Panc1 (cell line): ENCODE measurements around the gene SH3D19. TPM values are rescaled to one million over a fixed set of nuclear protein-coding genes. Genes with fewer than 3 reads are reported as not detected.

Experiments used
- ATAC-seq: fragments of 200-7000 bp; cut with Tn5 transposase; 2 replicates; pipeline ENCODE4 v1.9.1; 2020; ENCODE audit warnings: mild to moderate bottlenecking, moderate library complexity
- BruUV-seq: library from RNA; stranded (reverse); fragments of 400-500 nt; replicated peaks from 2 replicates; lab custom pipeline; 2021; lab: Mats Ljungman, UMichigan
- CTCF ChIA-PET: fragments of 300-600 bp; sonication (Branson Sonifier 250); formaldehyde crosslinking; loops from one replicate; lab custom pipeline; 2022; ENCODE audit warnings: antibody characterized with exemption; lab: Charles Lee
- POLR2A ChIA-PET: fragments of 300-600 bp; sonication (Branson Sonifier 250); formaldehyde crosslinking; loops from one replicate; lab custom pipeline; 2022; ENCODE audit warnings: antibody characterized with exemption; lab: Charles Lee
- DNase-seq: peaks from one replicate; pipeline ENCODE4 v3.0.0-alpha.2; 2010; ENCODE audit warnings: low read depth, low spot score
- H3K27ac ChIP-seq: 2 replicates; pipeline ENCODE4 v1.5.1; 2011; ENCODE audit warnings: mild to moderate bottlenecking, low read length, inconsistent platforms
- H3K27me3 ChIP-seq: fragments of 200-500 bp; sonication (Bioruptor generic); 2 replicates; pipeline ENCODE4 v1.6.0; 2014; ENCODE audit warnings: low read length, inconsistent platforms; ENCODE audit not compliant: control insufficient read depth, insufficient read depth
- H3K36me3 ChIP-seq: fragments of 200-500 bp; sonication (Bioruptor generic); 2 replicates; pipeline ENCODE4 v1.5.1; 2014; ENCODE audit warnings: inconsistent platforms, mild to moderate bottlenecking, low read length, moderate library complexity; ENCODE audit not compliant: control insufficient read depth, insufficient read depth
- H3K4me1 ChIP-seq: 2 replicates; pipeline ENCODE4 v1.5.1; 2011; ENCODE audit warnings: inconsistent platforms, mild to moderate bottlenecking, low read length, moderate library complexity; ENCODE audit not compliant: control insufficient read depth, insufficient read depth
- H3K4me3 ChIP-seq, 2 experiments: 2 replicates each; pipeline ENCODE4 v1.5.1; 2011 to 2012; ENCODE audit warnings: low read depth in 2 of 2, low read length in 2 of 2, mild to moderate bottlenecking in 2 of 2, inconsistent platforms in 1 of 2, moderate library complexity in 1 of 2
- H3K9me3 ChIP-seq: fragments of 200-500 bp; sonication (Bioruptor generic); 2 replicates; pipeline ENCODE4 v1.5.1; 2014; ENCODE audit warnings: low read depth, mild to moderate bottlenecking, inconsistent platforms, low read length, moderate library complexity; ENCODE audit not compliant: control insufficient read depth, insufficient read depth
- CTCF ChIP-seq: fragments of 450-650 bp; IDR thresholded peaks from 2 replicates; pipeline ENCODE4 v1.5.1; 2017; ENCODE audit warnings: mild to moderate bottlenecking
- POLR2AphosphoS5 ChIP-seq: IDR thresholded peaks from 2 replicates; pipeline ENCODE4 v1.6.1; 2012; ENCODE audit warnings: mild to moderate bottlenecking, low read depth, low read length, moderate library complexity
- SIN3A ChIP-seq: IDR thresholded peaks from 2 replicates; pipeline ENCODE4 v1.6.1; 2012; ENCODE audit warnings: low read depth, mild to moderate bottlenecking, low read length, moderate library complexity, borderline replicate concordance; ENCODE audit not compliant: insufficient read depth
- TCF7L2 ChIP-seq: IDR thresholded peaks from 2 replicates; pipeline ENCODE4 v1.6.1; 2011; ENCODE audit warnings: mild to moderate bottlenecking, low read depth, low read length, inconsistent platforms
- in situ Hi-C: cut with HindIII; loops from 2 replicates; pipeline ENCODE4 v1.10.0; 2016; ENCODE audit warnings: low sequenced_read_pairs, low pct_unique_long_range_greater_than_20kb
- intact Hi-C: fragments of 100-400 bp; cut with micrococcal nuclease; formaldehyde crosslinking; loops from one replicate; pipeline ENCODE4 v1.10.0; 2022; ENCODE audit not compliant: unreplicated experiment
- total RNA-seq: library from RNA; stranded (reverse); gene quantifications from one replicate; pipeline ENCODE4 v1.2.1, GENCODE V29; 2021; ENCODE audit not compliant: unreplicated experiment
- TF ChIP-seq, protein P1 (sequence below), 2 experiments: IDR thresholded peaks; 2 replicates each; pipeline ENCODE4 v1.6.1; 2011 to 2012; ENCODE audit warnings: low read depth in 2 of 2, control low read depth in 1 of 2, low read length in 1 of 2, mild to moderate bottlenecking in 1 of 2, moderate library complexity in 1 of 2; ENCODE audit not compliant: insufficient read depth in 1 of 2

Gene SH3D19
- total RNA-seq, 1 experiment from 2014 or later: 19.8 TPM

DNA sequence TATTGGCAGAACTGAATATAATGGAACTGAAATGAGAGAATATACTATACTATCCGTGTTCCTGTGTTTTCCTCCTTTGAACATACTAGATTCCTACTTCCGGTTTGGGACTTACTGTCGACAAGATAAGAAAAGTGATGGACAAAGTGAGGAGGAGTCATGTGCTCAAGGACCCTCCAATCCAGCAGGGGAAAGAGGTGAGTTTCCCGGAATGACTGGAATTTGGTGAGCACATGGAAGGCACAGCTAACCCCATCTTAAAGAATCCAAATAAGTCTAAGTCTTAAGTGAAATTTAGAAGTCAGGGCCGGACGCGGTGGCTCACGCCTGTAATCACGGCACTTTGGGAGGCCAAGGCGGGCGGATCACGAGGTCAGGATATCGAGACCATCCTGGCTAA, 36.6 kb upstream of the SH3D19 start:
- DNase-seq (no peak), ATAC-seq (no peak)
- Histone ChIP-seq H3K4me3 (no peak overlapping the region), H3K27ac (no peak overlapping the region), H3K27me3 (no peaks in the 10 kb centered on the region), H3K4me1 (no peaks in the 10 kb centered on the region), H3K36me3 (no peaks in the 10 kb centered on the region), H3K9me3 (no peaks in the 10 kb centered on the region)
- intact Hi-C loops (loop anchor here (2.0 to 5.0 kb wide), 2 partner anchors 79 to 245 kb away; no protein-coding TSS in a partner anchor), in situ Hi-C loops (no loop called here)
- no peak for TF ChIP-seq CTCF
- POLR2A ChIA-PET: no interaction called here
- CTCF ChIA-PET: interaction anchor here (1.2 kb wide), 1 partner anchor 240 kb away, joined by 3 read pairs; no protein-coding TSS in a partner anchor
- no TSS peak for BruUV-seq

- Histone ChIP-seq H3K27me3 (no peaks in the 10 kb centered on the region), H3K4me1 (no peaks in the 10 kb centered on the region), H3K4me3 (no peak overlapping the region), H3K9me3 (no peaks in the 10 kb centered on the region), H3K36me3 (no peaks in the 10 kb centered on the region), H3K27ac (no peak overlapping the region)
- DNase-seq (no peak), ATAC-seq (no peak)
- ChIA-PET CTCF (no interaction called here), POLR2A (no interaction called here)
- BruUV-seq: no TSS peak
- TF ChIP-seq SIN3A (no peak), TCF7L2 (no peak), CTCF (no peak), POLR2AphosphoS5 (no peak)
- TF ChIP-seq, protein P1, sequence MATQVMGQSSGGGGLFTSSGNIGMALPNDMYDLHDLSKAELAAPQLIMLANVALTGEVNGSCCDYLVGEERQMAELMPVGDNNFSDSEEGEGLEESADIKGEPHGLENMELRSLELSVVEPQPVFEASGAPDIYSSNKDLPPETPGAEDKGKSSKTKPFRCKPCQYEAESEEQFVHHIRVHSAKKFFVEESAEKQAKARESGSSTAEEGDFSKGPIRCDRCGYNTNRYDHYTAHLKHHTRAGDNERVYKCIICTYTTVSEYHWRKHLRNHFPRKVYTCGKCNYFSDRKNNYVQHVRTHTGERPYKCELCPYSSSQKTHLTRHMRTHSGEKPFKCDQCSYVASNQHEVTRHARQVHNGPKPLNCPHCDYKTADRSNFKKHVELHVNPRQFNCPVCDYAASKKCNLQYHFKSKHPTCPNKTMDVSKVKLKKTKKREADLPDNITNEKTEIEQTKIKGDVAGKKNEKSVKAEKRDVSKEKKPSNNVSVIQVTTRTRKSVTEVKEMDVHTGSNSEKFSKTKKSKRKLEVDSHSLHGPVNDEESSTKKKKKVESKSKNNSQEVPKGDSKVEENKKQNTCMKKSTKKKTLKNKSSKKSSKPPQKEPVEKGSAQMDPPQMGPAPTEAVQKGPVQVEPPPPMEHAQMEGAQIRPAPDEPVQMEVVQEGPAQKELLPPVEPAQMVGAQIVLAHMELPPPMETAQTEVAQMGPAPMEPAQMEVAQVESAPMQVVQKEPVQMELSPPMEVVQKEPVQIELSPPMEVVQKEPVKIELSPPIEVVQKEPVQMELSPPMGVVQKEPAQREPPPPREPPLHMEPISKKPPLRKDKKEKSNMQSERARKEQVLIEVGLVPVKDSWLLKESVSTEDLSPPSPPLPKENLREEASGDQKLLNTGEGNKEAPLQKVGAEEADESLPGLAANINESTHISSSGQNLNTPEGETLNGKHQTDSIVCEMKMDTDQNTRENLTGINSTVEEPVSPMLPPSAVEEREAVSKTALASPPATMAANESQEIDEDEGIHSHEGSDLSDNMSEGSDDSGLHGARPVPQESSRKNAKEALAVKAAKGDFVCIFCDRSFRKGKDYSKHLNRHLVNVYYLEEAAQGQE (IDR thresholded peaks at IDR 0.05; ENCODE audit: insufficient read depth in 1 of 2, low read depth in 2 of 2, low read length in 1 of 2): no peak
- intact Hi-C loops: loop anchor here (5.0 kb wide), 1 partner anchor 244 kb away; no protein-coding TSS in a partner anchor
- in situ Hi-C loops: no loop called here
Observed at GRCh38 chr4:151361126-151361525, 35.7 kb upstream of the SH3D19 start.
